Endothelial cell (in vitro differentiated cells): ENCODE data around the gene TRAPPC5. TPM values are rescaled to one million over a fixed set of nuclear protein-coding genes. Genes with fewer than 3 reads are reported as not detected.

Source experiments
- DNase-seq: peaks from one replicate; pipeline ENCODE4 v3.0.0; 2021; ENCODE audit warnings: low spot score
- H3K27ac Mint-ChIP-seq: one replicate; pipeline ENCODE4 v1.8.0; 2021; ENCODE audit warnings: mixed read lengths, inconsistent platforms; ENCODE audit not compliant: unreplicated experiment
- H3K27me3 Mint-ChIP-seq: one replicate; pipeline ENCODE4 v1.8.0; 2021; ENCODE audit warnings: mild to moderate bottlenecking, moderate library complexity, mixed read lengths, inconsistent platforms; ENCODE audit not compliant: unreplicated experiment
- H3K36me3 Mint-ChIP-seq: one replicate; pipeline ENCODE4 v1.8.0; 2021; ENCODE audit warnings: mild to moderate bottlenecking, low read depth, mixed read lengths, inconsistent platforms; ENCODE audit not compliant: unreplicated experiment
- H3K4me1 Mint-ChIP-seq: one replicate; pipeline ENCODE4 v1.8.0; 2021; ENCODE audit warnings: mild to moderate bottlenecking, mixed read lengths, inconsistent platforms; ENCODE audit not compliant: unreplicated experiment
- H3K4me3 Mint-ChIP-seq: one replicate; pipeline ENCODE4 v1.8.0; 2021; ENCODE audit warnings: mild to moderate bottlenecking, mixed read lengths, inconsistent platforms; ENCODE audit not compliant: unreplicated experiment
- H3K9me3 Mint-ChIP-seq: one replicate; pipeline ENCODE4 v1.8.0; 2021; ENCODE audit warnings: mixed read lengths, inconsistent platforms; ENCODE audit not compliant: unreplicated experiment
- total RNA-seq: library from RNA; stranded (reverse); fragmentation: NEBNext Ultra II Directional; extraction: Animal tissue kit (Norgen Biotek cat#: 25700); gene quantifications from one replicate; pipeline ENCODE4 v1.2.1, GENCODE V29; 2021; ENCODE audit not compliant: unreplicated experiment
- TF ChIP-seq, protein P1 (sequence below): fragments of 200-600 bp; sonication (generic); IDR thresholded peaks from one replicate; pipeline ENCODE4 v1.5.0; 2021; ENCODE audit warnings: antibody characterized with exemption; ENCODE audit not compliant: unreplicated experiment

TRAPPC5 gene
- total RNA-seq, 1 donor from 2014 or later, result 82.0 TPM

DNA sequence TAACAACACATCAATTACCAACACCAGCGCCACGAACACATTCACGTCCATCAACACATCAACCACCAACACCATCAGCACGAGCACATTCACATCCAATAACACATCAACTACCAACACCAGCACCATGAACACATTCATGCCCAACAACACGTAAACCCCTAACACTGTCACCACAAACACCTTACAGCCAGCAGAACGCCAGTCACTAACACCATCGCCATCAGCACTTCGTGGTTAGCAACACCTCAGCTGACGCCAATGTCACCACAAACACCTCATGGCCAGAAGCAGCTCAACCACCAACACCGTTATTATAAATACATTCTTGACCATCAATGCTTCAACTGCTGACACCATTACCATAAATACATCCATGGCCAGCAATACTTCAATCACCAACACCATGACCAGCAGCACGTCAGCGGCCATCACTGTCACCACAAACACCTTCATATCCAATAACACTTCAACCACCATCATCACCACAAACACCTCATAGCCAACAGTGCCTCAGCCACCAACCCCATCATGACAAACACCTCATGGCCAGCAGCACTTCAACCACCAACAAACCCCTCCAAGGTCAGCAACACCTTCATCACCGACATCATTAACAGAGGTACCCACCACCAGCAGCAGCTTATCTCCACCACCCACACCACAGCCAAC is 11.9 kb downstream of the TRAPPC5 start:
- no peak overlapping the region for H3K4me3 Mint-ChIP-seq
- no peak overlapping the region for H3K27ac Mint-ChIP-seq
- H3K36me3 Mint-ChIP-seq, result no peaks in the 10 kb centered on the region
- no peaks in the 10 kb centered on the region for H3K9me3 Mint-ChIP-seq
- no peak for DNase-seq
- no peaks in the 10 kb centered on the region for H3K4me1 Mint-ChIP-seq
- TF ChIP-seq, protein P1, sequence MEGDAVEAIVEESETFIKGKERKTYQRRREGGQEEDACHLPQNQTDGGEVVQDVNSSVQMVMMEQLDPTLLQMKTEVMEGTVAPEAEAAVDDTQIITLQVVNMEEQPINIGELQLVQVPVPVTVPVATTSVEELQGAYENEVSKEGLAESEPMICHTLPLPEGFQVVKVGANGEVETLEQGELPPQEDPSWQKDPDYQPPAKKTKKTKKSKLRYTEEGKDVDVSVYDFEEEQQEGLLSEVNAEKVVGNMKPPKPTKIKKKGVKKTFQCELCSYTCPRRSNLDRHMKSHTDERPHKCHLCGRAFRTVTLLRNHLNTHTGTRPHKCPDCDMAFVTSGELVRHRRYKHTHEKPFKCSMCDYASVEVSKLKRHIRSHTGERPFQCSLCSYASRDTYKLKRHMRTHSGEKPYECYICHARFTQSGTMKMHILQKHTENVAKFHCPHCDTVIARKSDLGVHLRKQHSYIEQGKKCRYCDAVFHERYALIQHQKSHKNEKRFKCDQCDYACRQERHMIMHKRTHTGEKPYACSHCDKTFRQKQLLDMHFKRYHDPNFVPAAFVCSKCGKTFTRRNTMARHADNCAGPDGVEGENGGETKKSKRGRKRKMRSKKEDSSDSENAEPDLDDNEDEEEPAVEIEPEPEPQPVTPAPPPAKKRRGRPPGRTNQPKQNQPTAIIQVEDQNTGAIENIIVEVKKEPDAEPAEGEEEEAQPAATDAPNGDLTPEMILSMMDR, result no peak
- peaks cover 5% of the 10 kb centered on the region for H3K27me3 Mint-ChIP-seq

DNA sequence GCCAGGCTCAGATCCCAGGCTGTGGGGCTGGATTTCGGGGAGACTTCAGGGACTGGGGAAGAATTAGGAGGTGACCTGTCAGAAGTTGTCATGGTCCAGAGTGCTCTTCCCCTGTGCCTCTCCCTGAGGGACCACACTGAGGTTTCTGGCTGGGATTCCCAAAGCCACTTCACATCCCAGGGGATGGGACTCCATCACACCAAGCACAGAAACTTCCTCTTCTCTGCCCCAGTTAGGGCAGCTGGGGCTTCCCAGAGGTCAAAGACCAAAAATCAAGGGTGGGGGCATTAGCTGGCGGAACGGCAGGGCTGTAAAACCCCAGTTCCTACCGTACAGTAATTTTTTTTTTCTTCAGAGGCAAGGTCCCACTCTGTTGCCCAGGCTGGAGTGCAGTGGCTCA is 13.9 kb downstream of the TRAPPC5 start:
- H3K9me3 Mint-ChIP-seq, result no peaks in the 10 kb centered on the region
- no peaks in the 10 kb centered on the region for H3K4me1 Mint-ChIP-seq
- no peaks in the 10 kb centered on the region for H3K36me3 Mint-ChIP-seq
- H3K27me3 Mint-ChIP-seq, result peaks cover 9% of the 10 kb centered on the region
- TF ChIP-seq, protein P1, result no peak
- H3K27ac Mint-ChIP-seq, result no peak overlapping the region
- no peak for DNase-seq
- H3K4me3 Mint-ChIP-seq, result no peak overlapping the region

GRCh38 chr19:7697721-7698287 is 17.2 kb downstream of the TRAPPC5 start:
- Mint-ChIP-seq H3K4me3 (no peak overlapping the region), H3K36me3 (no peaks in the 10 kb centered on the region), H3K4me1 (no peaks in the 10 kb centered on the region), H3K9me3 (no peaks in the 10 kb centered on the region), H3K27me3 (peaks cover 10% of the 10 kb centered on the region), H3K27ac (no peak overlapping the region)
- TF ChIP-seq, protein P1, result no peak
- no peak for DNase-seq

- Mint-ChIP-seq H3K4me3 (no peak overlapping the region), H3K9me3 (no peaks in the 10 kb centered on the region), H3K27ac (no peak overlapping the region), H3K27me3 (peaks cover 13% of the 10 kb centered on the region), H3K36me3 (no peaks in the 10 kb centered on the region), H3K4me1 (no peaks in the 10 kb centered on the region)
- TF ChIP-seq, protein P1, result no peak
- DNase-seq, result no peak
Measured at GRCh38 chr19:7698583-7698982, 17.9 kb downstream of the TRAPPC5 start.

GRCh38 chr19:7699003-7699402 is 18.4 kb downstream of the TRAPPC5 start:
- H3K4me1 Mint-ChIP-seq, result no peaks in the 10 kb centered on the region
- H3K4me3 Mint-ChIP-seq, result no peak overlapping the region
- TF ChIP-seq, protein P1, result no peak
- no peak for DNase-seq
- peaks cover 13% of the 10 kb centered on the region for H3K27me3 Mint-ChIP-seq
- H3K27ac Mint-ChIP-seq, result no peak overlapping the region
- H3K9me3 Mint-ChIP-seq, result no peaks in the 10 kb centered on the region
- H3K36me3 Mint-ChIP-seq, result no peaks in the 10 kb centered on the region
